ENCODE measurements around the gene KRTAP12-4.
"Not testable (repeated sequence)": the region's sequence is repeated elsewhere in the genome, so short reads cannot be mapped to it uniquely, and the experiment has no call there.

KRTAP12-4 gene

DNA sequence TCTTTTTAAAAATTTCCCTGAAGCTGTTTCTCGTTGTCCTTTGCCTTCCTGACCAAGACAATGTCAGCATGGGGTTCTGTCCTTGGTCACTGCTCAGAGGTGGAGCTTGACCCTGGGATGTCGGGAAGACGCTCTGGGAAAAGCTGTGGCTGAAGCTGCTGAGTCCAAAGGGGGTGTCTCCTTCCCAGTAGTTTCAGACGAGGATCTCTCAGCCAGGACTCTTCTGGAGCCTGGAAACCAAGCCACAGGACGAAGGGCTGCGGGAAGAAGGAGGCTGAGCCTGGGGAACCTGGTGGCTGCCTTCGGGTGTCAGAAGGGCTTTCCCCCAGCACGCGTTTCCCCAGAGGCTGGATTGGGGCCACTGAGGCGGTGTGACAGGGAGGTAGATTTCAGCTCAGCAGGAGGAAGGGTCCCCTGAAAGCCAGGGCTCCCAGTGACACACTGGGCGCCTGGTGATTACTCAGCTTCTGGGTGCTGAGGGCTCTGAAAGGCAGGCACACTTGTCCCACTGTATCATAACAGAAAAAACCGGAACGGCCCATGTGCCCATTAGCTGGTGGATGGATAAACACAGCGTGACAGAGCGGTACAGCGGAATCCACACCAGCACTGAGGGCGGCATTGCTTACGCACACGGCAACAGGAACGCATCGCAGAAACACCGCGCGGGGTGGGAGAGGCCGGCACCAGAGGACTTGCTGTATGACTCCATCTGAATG is 32.5 kb upstream of the KRTAP12-4 start:
- no peak overlapping the region for H3K9ac ChIP-seq (ENCODE audit: low read depth, low read length)
- H3K4me1 ChIP-seq (ENCODE audit: insufficient read depth, low read length) = no peaks in the 10 kb centered on the region
- no peaks in the 10 kb centered on the region for H3K9me3 ChIP-seq (ENCODE audit: insufficient read depth, low read length, severe bottlenecking)
- no peak overlapping the region for H3K27ac ChIP-seq (ENCODE audit: low read length)
- H3K79me2 ChIP-seq (ENCODE audit: insufficient read depth, low read length) = no peaks in the 10 kb centered on the region
- H3K27me3 ChIP-seq (ENCODE audit: insufficient read depth, low read length, poor library complexity) = no peaks in the 10 kb centered on the region
- TF ChIP-seq, protein P1, sequence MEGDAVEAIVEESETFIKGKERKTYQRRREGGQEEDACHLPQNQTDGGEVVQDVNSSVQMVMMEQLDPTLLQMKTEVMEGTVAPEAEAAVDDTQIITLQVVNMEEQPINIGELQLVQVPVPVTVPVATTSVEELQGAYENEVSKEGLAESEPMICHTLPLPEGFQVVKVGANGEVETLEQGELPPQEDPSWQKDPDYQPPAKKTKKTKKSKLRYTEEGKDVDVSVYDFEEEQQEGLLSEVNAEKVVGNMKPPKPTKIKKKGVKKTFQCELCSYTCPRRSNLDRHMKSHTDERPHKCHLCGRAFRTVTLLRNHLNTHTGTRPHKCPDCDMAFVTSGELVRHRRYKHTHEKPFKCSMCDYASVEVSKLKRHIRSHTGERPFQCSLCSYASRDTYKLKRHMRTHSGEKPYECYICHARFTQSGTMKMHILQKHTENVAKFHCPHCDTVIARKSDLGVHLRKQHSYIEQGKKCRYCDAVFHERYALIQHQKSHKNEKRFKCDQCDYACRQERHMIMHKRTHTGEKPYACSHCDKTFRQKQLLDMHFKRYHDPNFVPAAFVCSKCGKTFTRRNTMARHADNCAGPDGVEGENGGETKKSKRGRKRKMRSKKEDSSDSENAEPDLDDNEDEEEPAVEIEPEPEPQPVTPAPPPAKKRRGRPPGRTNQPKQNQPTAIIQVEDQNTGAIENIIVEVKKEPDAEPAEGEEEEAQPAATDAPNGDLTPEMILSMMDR (IDR thresholded peaks at IDR 0.05; ENCODE audit: borderline replicate concordance, extremely low read depth, low read length, poor library complexity, severe bottlenecking) = no peak
- TF ChIP-seq EZH2 (IDR thresholded peaks at IDR 0.05; ENCODE audit: borderline replicate concordance, low read depth, low read length, severe bottlenecking) = no peak
- no peak overlapping the region for H3K4me3 ChIP-seq (ENCODE audit: low read depth in 1 of 2, low read length in 2 of 2)
- H3K4me2 ChIP-seq (ENCODE audit: insufficient read depth, low read length) = no peak overlapping the region
- DNase-seq = no peak
- ATAC-seq (ENCODE audit: insufficient read depth, low read depth) = no peak
- H4K20me1 ChIP-seq (ENCODE audit: insufficient read depth, low read length) = no peaks in the 10 kb centered on the region
- H3K36me3 ChIP-seq (ENCODE audit: insufficient read depth, low read length) = no peaks in the 10 kb centered on the region
- H2AFZ ChIP-seq (ENCODE audit: low read depth, low read length) = no peak overlapping the region

DNA sequence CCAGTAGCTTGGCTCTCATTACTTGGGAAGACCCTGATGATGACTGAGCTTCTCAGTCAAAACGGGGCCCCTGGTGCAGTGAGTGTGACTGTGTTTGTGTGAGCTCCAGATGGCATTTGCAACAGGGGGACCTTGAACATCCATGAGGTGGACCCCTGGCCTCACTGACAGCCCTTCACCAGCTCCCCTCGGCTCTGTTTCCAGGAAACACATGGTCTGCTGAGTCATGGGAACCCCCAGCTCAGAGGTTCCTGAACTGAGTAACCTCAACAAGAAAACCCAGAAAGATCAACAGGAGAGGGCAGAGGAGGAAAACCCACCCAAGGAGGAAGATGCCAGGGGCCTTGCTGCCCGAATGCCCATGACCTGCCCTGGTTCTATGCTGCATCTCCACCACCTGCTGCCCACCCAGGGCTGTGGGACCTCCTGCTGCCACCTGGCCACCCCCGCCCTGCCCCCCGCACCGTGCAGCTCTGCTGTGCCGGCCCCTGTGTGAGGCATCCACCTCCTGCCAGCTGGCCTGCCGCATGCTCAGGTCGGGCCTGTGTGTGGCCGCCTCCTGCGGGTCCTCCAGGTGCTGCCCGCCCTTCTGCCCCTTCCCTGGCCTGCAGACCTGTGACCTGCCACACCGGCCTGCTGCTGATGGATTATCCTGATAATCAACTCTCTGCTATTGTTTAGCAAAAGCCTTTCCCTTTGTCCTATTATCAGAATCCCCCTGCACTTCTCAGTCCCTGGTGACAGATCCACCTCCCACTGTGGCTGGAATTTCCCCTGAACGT is 31.7 kb upstream of the KRTAP12-4 start:
- ATAC-seq (ENCODE audit: insufficient read depth, low read depth) (no peak), DNase-seq (no peak)
- TF ChIP-seq EZH2 (IDR thresholded peaks at IDR 0.05; ENCODE audit: borderline replicate concordance, low read depth, low read length, severe bottlenecking) = no peak
- TF ChIP-seq, protein P1 (IDR thresholded peaks at IDR 0.05; ENCODE audit: borderline replicate concordance, extremely low read depth, low read length, poor library complexity, severe bottlenecking) = no peak
- no peaks in the 10 kb centered on the region for H3K9me3 ChIP-seq (ENCODE audit: insufficient read depth, low read length, severe bottlenecking)
- H3K36me3 ChIP-seq (ENCODE audit: insufficient read depth, low read length) = no peaks in the 10 kb centered on the region
- no peaks in the 10 kb centered on the region for H4K20me1 ChIP-seq (ENCODE audit: insufficient read depth, low read length)
- H3K4me2 ChIP-seq (ENCODE audit: insufficient read depth, low read length) = no peak overlapping the region
- H3K4me1 ChIP-seq (ENCODE audit: insufficient read depth, low read length) = no peaks in the 10 kb centered on the region
- H3K4me3 ChIP-seq (ENCODE audit: low read depth in 1 of 2, low read length in 2 of 2) = no peak overlapping the region
- no peak overlapping the region for H3K27ac ChIP-seq (ENCODE audit: low read length)
- no peak overlapping the region for H3K9ac ChIP-seq (ENCODE audit: low read depth, low read length)
- H2AFZ ChIP-seq (ENCODE audit: low read depth, low read length) = no peak overlapping the region
- no peaks in the 10 kb centered on the region for H3K79me2 ChIP-seq (ENCODE audit: insufficient read depth, low read length)
- H3K27me3 ChIP-seq (ENCODE audit: insufficient read depth, low read length, poor library complexity) = no peaks in the 10 kb centered on the region

DNA sequence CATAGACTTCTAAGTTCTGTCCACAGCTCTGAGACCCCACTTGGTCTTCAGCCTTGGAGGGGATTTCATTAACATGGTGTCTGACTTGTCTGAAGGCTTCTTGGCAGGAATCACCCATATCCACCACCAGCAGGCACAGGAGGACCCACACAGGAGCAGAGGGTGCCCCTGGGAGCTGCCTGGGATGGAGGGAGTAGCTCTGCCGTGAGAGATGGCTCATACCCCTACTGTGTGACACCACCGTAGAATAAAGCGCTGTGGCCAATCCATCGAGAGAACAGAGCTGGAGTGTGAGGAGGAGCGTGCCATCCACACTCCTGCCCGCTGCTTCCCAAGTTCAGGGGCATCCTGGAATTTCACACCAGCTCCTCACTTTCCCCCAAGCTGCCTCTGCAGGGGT is 30.6 kb upstream of the KRTAP12-4 start:
- not testable (repeated sequence) for H3K4me2 ChIP-seq (ENCODE audit: insufficient read depth, low read length); H2AFZ ChIP-seq (ENCODE audit: low read depth, low read length); H3K4me3 ChIP-seq (ENCODE audit: low read depth in 1 of 2, low read length in 2 of 2); H3K36me3 ChIP-seq (ENCODE audit: insufficient read depth, low read length); ATAC-seq (ENCODE audit: insufficient read depth, low read depth); H4K20me1 ChIP-seq (ENCODE audit: insufficient read depth, low read length); H3K4me1 ChIP-seq (ENCODE audit: insufficient read depth, low read length); DNase-seq; H3K9me3 ChIP-seq (ENCODE audit: insufficient read depth, low read length, severe bottlenecking); H3K79me2 ChIP-seq (ENCODE audit: insufficient read depth, low read length); H3K27ac ChIP-seq (ENCODE audit: low read length); H3K27me3 ChIP-seq (ENCODE audit: insufficient read depth, low read length, poor library complexity); H3K9ac ChIP-seq (ENCODE audit: low read depth, low read length)

DNA sequence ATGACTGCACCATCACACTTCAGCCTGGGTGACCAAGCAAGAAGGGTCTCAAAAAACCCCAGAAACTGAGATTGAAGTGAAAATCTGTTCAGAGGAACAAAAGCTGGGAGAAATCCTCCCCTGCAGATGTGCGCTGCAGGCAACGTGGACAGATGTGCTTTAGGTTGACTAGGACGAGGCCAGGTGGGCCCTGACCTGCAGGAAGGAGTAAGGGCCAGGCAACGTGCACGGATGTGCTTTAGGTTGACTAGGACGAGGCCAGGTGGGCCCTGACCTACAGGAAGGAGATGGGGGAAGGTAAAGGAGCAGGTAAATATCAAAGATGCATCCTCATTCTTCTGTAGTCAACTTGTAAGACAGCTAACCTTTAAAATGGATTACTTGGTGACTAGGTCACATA is 30.0 kb upstream of the KRTAP12-4 start:
- no peaks in the 10 kb centered on the region for H4K20me1 ChIP-seq (ENCODE audit: insufficient read depth, low read length)
- TF ChIP-seq, protein P1 (IDR thresholded peaks at IDR 0.05; ENCODE audit: borderline replicate concordance, extremely low read depth, low read length, poor library complexity, severe bottlenecking) = no peak
- TF ChIP-seq EZH2 (IDR thresholded peaks at IDR 0.05; ENCODE audit: borderline replicate concordance, low read depth, low read length, severe bottlenecking) = no peak
- H3K4me3 ChIP-seq (ENCODE audit: low read depth in 1 of 2, low read length in 2 of 2) = no peak overlapping the region
- ATAC-seq (ENCODE audit: insufficient read depth, low read depth) (no peak), DNase-seq (no peak)
- H3K27me3 ChIP-seq (ENCODE audit: insufficient read depth, low read length, poor library complexity) = no peaks in the 10 kb centered on the region
- H3K9ac ChIP-seq (ENCODE audit: low read depth, low read length) = no peak overlapping the region
- no peaks in the 10 kb centered on the region for H3K4me1 ChIP-seq (ENCODE audit: insufficient read depth, low read length)
- no peaks in the 10 kb centered on the region for H3K9me3 ChIP-seq (ENCODE audit: insufficient read depth, low read length, severe bottlenecking)
- H3K4me2 ChIP-seq (ENCODE audit: insufficient read depth, low read length) = no peak overlapping the region
- H3K79me2 ChIP-seq (ENCODE audit: insufficient read depth, low read length) = no peaks in the 10 kb centered on the region
- H3K27ac ChIP-seq (ENCODE audit: low read length) = no peak overlapping the region
- no peaks in the 10 kb centered on the region for H3K36me3 ChIP-seq (ENCODE audit: insufficient read depth, low read length)
- H2AFZ ChIP-seq (ENCODE audit: low read depth, low read length) = no peak overlapping the region
